Measurements from ENCODE around the gene LRRC23. TPM values are rescaled to one million over a fixed set of nuclear protein-coding genes. Genes with fewer than 3 reads are reported as not detected.

LRRC23 gene
- polyA plus RNA-seq, 6 donors from 2014 or later: 4.1 to 8.7 (median 7.1) TPM

DNA sequence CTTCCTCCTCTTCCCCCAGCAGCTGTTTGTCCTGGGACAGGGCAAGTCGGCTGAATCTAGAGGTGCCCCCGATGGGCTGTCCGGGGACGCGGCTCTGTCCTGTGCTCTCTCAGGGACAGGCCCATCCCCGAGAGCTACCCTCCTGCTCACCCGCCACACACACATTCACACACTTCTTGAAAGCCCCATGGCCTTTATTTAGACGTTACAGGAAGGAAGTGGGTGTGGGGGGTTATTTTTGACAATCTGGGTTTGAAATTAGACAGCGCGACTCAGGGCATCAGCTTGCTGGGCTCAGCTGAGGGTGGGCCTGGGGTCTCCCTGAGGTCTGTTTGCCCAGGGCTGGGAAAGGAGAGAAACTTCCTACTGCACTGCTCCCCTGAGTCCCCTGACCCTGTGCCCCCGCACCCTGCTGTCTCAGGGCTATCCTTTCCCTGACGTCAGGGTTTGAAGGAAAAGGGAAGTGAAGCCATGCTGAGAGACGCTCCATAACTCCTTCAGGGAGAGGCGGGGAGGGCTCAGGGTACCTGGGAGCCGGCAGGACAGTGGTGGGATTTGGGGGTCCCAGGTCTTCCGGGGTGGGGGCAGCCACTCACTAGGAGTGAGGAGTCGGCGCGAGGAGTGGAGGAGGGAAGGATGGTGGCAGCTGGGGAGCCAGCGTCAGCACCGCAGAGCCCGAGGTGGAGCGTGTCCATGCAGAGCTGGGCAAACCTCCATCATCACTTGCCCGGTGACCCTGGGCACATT is 54.6 kb downstream of the LRRC23 start:
- H3K27ac Mint-ChIP-seq: peak overlapping the region; percentile 98 to 100 (median 99)
- peaks cover 21 to 58% of the 10 kb centered on the region in 2 donors for H3K36me3 Mint-ChIP-seq
- peak overlapping the region; percentile 90 to 98 (median 96) for H3K4me3 Mint-ChIP-seq
- no peaks in the 10 kb centered on the region for H3K27me3 Mint-ChIP-seq
- DNase-seq: peak; percentile 89
- ATAC-seq (ENCODE audit: low read depth in 2 of 2): peak; percentile 78 to 81
- H3K4me1 Mint-ChIP-seq: peaks cover 77 to 91% (median 88%) of the 10 kb centered on the region in 3 donors
- H3K9me3 Mint-ChIP-seq: no peaks in the 10 kb centered on the region

DNA sequence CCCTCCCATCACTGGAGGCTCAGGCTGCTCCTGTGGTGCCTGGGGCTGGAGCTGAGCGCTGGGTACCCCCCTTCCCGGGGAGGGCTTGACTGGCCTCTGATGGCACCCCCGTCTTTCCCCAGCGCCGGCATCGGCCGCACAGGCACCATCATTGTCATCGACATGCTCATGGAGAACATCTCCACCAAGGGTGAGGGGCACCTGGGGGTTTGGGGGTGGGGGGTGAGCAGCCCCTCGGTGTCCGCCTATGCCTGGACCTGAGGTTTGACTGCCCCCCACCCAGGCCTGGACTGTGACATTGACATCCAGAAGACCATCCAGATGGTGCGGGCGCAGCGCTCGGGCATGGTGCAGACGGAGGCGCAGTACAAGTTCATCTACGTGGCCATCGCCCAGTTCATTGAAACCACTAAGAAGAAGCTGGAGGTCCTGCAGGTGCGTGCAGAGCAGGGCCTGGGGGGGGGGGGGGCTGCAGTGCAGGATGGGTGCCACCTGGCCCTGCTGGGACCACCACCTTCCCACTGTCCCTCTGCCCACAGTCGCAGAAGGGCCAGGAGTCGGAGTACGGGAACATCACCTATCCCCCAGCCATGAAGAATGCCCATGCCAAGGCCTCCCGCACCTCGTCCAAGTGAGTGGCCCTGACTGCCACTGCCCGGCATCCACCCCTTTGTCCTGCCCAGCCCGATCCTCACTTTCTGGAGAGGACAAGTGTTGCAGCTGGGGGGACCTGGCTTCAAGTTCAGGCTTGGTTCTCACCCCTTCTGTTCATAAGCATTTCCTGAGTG is 55.4 kb downstream of the LRRC23 start:
- H3K36me3 Mint-ChIP-seq: peaks cover 21 to 51% of the 10 kb centered on the region in 2 donors

DNA sequence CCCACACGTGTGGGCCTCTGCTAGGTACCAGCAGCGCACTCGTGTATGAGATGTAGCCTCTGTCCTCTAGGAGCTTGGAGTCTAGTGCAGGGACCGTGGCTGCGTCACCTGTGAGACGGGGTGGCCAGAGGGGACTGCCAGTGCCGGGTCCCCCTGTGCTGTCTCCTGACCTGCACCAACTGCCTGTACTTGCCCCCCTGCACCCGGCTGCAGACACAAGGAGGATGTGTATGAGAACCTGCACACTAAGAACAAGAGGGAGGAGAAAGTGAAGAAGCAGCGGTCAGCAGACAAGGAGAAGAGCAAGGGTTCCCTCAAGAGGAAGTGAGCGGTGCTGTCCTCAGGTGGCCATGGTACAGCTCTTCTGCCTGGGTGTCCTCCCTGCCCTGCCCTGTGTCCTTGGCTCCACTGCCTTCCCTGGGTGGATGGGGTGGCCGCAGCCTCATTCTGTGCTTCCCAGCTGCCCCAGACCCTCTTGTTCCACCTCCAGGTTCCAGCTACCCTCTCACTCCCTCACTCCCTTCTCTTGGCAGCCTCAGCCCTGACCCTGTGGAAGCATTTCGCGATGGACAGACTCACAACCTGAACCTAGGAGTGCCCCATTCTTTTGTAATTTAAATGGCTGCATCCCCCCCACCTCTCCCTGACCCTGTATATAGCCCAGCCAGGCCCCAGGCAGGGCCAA is 56.1 kb downstream of the LRRC23 start:
- ATAC-seq (ENCODE audit: low read depth in 2 of 2) (no peak), DNase-seq (no peak)
- H3K36me3 Mint-ChIP-seq: peaks cover 21 to 47% of the 10 kb centered on the region in 2 donors

More for the DNA sequence above, 55.4 kb downstream of the LRRC23 start:
- Mint-ChIP-seq H3K27me3 (no peaks in the 10 kb centered on the region), H3K9me3 (no peaks in the 10 kb centered on the region), H3K27ac (peak overlapping the region; percentile 98 to 100 (median 99)), H3K4me3 (peak overlapping the region; percentile 90 to 98 (median 96)), H3K4me1 (peaks cover 76 to 91% (median 88%) of the 10 kb centered on the region in 3 donors)
- DNase-seq (no peak), ATAC-seq (ENCODE audit: low read depth in 2 of 2) (no peak)

DNA sequence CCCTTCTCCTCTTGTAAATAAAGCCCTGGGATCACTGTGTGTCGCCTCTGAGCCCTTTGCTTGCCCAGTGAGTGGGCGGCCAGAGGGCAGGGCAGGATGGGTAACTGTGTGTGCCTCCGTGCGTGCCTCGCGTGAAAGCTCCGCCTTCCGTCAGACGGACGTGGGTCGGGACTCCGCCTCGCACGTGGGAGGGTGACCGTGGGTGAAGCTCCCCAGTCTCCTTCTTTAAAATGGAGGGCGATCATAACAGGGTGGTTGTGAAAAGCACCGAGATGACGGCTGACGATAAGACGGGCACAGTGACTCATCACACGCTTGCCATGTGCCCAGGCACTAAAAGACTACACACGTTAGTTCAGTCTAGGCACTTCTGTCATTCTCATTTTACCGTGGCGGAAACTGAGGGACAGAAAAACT is 56.7 kb downstream of the LRRC23 start:
- Mint-ChIP-seq H3K27me3 (no peaks in the 10 kb centered on the region), H3K4me1 (peaks cover 69 to 84% (median 84%) of the 10 kb centered on the region in 3 donors), H3K36me3 (peaks cover 24 to 43% of the 10 kb centered on the region in 2 donors), H3K27ac (peak overlapping the region; percentile 94 to 99 (median 98)), H3K9me3 (no peaks in the 10 kb centered on the region), H3K4me3 (peak overlapping the region; percentile 82 to 98 (median 95))
- peak; percentile 77 for DNase-seq
- ATAC-seq (ENCODE audit: low read depth in 2 of 2): peak; percentile 44 to 47

More for the DNA sequence above, 56.1 kb downstream of the LRRC23 start:
- H3K27ac Mint-ChIP-seq: peak overlapping the region; percentile 94 to 99 (median 98)
- H3K9me3 Mint-ChIP-seq: no peaks in the 10 kb centered on the region
- peak overlapping the region; percentile 82 to 98 (median 95) for H3K4me3 Mint-ChIP-seq
- no peaks in the 10 kb centered on the region for H3K27me3 Mint-ChIP-seq
- peaks cover 74 to 90% (median 89%) of the 10 kb centered on the region in 3 donors for H3K4me1 Mint-ChIP-seq

DNA sequence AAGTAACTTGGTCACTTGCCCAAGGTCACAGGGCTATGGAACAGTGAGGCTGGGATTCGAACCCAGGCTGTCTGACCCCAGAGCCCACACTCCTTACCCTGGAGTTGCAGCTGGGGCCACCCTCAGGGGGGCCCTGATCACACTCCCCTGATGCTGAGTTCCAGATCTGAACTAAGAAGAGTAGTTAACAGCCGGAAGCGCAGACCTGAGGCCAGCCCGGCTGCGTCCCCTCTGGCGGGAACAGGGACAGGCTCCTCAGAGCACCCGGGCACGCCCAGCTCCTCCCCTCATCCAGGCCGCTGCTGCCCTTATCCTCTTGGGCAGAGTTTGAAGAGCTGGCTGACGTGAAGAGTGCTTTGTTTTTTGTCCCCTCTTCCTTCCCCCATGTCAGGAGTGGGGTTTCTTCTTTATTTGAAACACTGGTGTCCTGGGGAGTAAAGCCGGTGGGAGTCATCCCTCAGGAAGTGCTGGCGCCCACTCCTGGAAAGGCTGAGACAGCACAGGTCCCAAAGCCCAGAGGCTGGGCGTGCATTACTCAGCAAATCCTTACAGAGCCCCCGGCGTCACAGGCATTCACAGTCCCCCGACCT is 57.2 kb downstream of the LRRC23 start:
- Mint-ChIP-seq H3K9me3 (no peaks in the 10 kb centered on the region), H3K36me3 (peaks cover 25 to 41% of the 10 kb centered on the region in 2 donors)
- no peak for ATAC-seq (ENCODE audit: low read depth in 2 of 2)

DNA sequence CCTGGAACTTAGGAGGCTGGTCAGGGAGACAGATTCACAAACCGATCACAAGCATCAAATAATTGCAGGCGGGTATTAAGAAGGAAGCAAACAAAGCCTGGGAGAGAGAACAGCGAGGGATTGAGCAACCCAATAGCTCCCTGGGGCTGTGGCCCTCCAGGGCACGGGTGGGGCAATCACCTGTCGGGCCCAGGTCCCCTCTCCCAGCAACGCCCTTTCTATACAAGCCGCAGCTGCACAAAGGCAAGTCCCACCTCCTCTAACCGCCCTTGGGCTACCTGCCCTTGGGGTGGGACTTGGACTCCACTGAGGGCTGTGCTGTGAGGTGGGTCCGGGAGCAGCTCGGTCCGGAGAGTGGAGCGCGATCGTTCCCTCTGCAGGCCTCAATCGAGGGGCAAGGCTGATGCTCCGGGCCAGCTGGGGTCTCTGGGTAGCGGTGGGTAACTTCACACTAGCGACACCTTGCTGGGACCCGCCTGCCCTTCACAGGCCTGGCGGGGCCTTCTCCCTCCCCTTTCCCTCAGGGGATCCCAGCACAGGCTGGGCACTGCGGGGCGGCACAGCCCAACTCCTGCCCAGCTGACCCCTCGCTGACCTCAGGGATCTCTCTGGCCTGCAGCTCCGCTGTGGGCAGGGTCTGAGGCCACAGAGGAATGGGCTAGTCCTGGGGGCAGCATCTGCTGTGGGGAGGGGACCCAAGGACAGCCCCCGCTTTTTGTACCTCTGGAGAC is 57.8 kb downstream of the LRRC23 start:
- Mint-ChIP-seq H3K4me1 (peaks cover 58 to 74% (median 73%) of the 10 kb centered on the region in 3 donors), H3K36me3 (peaks cover 25 to 34% of the 10 kb centered on the region in 2 donors), H3K27ac (peak overlapping the region; percentile 94 to 99 (median 98)), H3K4me3 (peak overlapping the region; percentile 49 to 98 (median 95)), H3K9me3 (no peaks in the 10 kb centered on the region), H3K27me3 (no peaks in the 10 kb centered on the region)
- DNase-seq (no peak), ATAC-seq (ENCODE audit: low read depth in 2 of 2) (no peak)

More for the DNA sequence above, 57.2 kb downstream of the LRRC23 start:
- Mint-ChIP-seq H3K27ac (peak overlapping the region; percentile 94 to 99 (median 98)), H3K4me1 (peaks cover 64 to 79% (median 79%) of the 10 kb centered on the region in 3 donors), H3K27me3 (no peaks in the 10 kb centered on the region), H3K4me3 (peak overlapping the region; percentile 82 to 98 (median 95))
- DNase-seq: no peak

DNA sequence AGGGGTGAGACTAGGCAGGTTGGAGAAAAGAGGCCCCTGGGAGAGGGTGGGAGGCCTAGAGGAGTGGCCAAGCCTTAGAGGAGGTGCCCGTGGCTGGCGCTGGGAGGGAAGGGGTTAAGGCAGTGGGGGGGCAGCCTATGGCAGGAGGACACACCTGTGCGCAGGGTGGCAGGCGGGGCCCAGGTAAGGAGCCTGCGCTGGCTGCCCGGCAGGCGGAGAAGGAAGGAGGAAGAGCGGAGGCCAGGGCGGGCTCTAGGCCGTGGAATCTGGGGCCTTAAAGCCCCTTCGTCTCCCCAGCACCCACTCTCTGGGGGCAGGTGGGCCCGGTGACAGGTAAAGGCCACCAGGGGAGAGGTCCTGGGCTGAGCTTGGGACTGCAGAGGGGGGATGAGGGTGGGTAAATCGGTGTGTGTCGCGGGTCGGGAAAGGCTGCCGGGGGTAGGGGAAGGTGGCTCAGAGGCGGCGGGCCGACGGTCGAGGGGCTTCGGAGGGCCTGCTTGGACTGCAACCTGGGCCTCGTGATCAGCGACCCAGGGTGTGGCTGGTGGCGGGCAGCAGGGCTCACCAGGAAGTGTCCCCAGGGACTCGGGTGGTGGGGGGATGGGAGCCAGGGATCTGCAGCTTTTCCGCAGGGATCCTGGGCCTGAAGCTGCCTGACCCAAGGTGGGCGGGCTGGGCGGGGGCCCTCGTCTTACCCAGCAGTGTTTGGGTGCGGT is 58.6 kb downstream of the LRRC23 start:
- Mint-ChIP-seq H3K36me3 (peaks cover 23 to 33% of the 10 kb centered on the region in 2 donors), H3K27ac (peak overlapping the region in 4 of 6 donors; percentile 38 to 99 (median 96)), H3K27me3 (no peaks in the 10 kb centered on the region), H3K4me1 (peaks cover 57 to 71% (median 66%) of the 10 kb centered on the region in 3 donors), H3K9me3 (no peaks in the 10 kb centered on the region), H3K4me3 (peak overlapping the region in 1 of 8 donors; percentile 56)
- no peak for DNase-seq
- ATAC-seq (ENCODE audit: low read depth in 2 of 2): no peak

Other genes starting within 250 kb of the LRRC23 start
- gene ING4, start 241.7 kb upstream of the LRRC23 start, polyA plus RNA-seq (ENCODE audit: low read depth in 6 of 6): 100 to 1,000 TPM in 4 of 6 donors, 10 to 100 TPM in 2; 93.5 to 139 (median 112) TPM
- 10 to 100 TPM; 13.5 to 39.7 (median 23.2) TPM for gene ZNF384, start 215.4 kb upstream of the LRRC23 start, polyA plus RNA-seq (ENCODE audit: low read depth in 6 of 6)
- gene PIANP, start 204.0 kb upstream of the LRRC23 start, polyA plus RNA-seq (ENCODE audit: low read depth in 6 of 6): not detected
- 10 to 100 TPM; 26.4 to 43.9 (median 34.4) TPM for gene COPS7A, start 180.8 kb upstream of the LRRC23 start, polyA plus RNA-seq (ENCODE audit: low read depth in 6 of 6)
- gene MLF2, start 151.7 kb upstream of the LRRC23 start, polyA plus RNA-seq (ENCODE audit: low read depth in 6 of 6): 100 to 1,000 TPM; 128 to 167 (median 150) TPM
- gene PTMS, start 138.5 kb upstream of the LRRC23 start, polyA plus RNA-seq (ENCODE audit: low read depth in 6 of 6): under 1 TPM in 1 of 6 donors, not detected in 5; 0.38 TPM
- gene LAG3, start 132.3 kb upstream of the LRRC23 start, polyA plus RNA-seq (ENCODE audit: low read depth in 6 of 6): under 1 TPM in 2 of 6 donors, not detected in 4; 0.16 to 0.17 TPM
- 1 to 10 TPM in 3 of 6 donors, under 1 TPM in 3; 0.29 to 1.7 (median 1.1) TPM for gene CD4, start 115.3 kb upstream of the LRRC23 start, polyA plus RNA-seq (ENCODE audit: low read depth in 6 of 6)
- not detected for gene GPR162, start 83.0 kb upstream of the LRRC23 start, polyA plus RNA-seq (ENCODE audit: low read depth in 6 of 6)
- not detected for gene P3H3, start 76.4 kb upstream of the LRRC23 start, polyA plus RNA-seq (ENCODE audit: low read depth in 6 of 6)
- gene GNB3, start 63.9 kb upstream of the LRRC23 start, polyA plus RNA-seq (ENCODE audit: low read depth in 6 of 6): not detected
- 1 to 10 TPM in 1 of 6 donors, under 1 TPM in 3, not detected in 2; 0.74 to 1.0 (median 0.89) TPM for gene CDCA3, start 53.5 kb upstream of the LRRC23 start, polyA plus RNA-seq (ENCODE audit: low read depth in 6 of 6)
- 10 to 100 TPM; 28.5 to 45.1 (median 35.4) TPM for gene USP5, start 52.7 kb upstream of the LRRC23 start, polyA plus RNA-seq (ENCODE audit: low read depth in 6 of 6)
- gene TPI1, start 37.3 kb upstream of the LRRC23 start, polyA plus RNA-seq (ENCODE audit: low read depth in 6 of 6): 100 to 1,000 TPM; 294 to 712 (median 357) TPM
- gene SPSB2, start 31.5 kb upstream of the LRRC23 start, polyA plus RNA-seq (ENCODE audit: low read depth in 6 of 6): 10 to 100 TPM in 2 of 6 donors, 1 to 10 TPM in 4; 7.9 to 15.5 (median 8.9) TPM
- gene ENO2, start 9.8 kb downstream of the LRRC23 start, polyA plus RNA-seq (ENCODE audit: low read depth in 6 of 6): 1 to 10 TPM; 3.8 to 8.4 (median 5.9) TPM
- gene ATN1, start 23.1 kb downstream of the LRRC23 start, polyA plus RNA-seq (ENCODE audit: low read depth in 6 of 6): 1 to 10 TPM in 3 of 6 donors, under 1 TPM in 2, not detected in 1; 0.57 to 2.2 (median 1.1) TPM
- not detected for gene RNU7-1, start 39.0 kb downstream of the LRRC23 start, polyA plus RNA-seq (ENCODE audit: low read depth in 6 of 6)
- 100 to 1,000 TPM; 126 to 211 (median 194) TPM for gene C12orf57, start 39.2 kb downstream of the LRRC23 start, polyA plus RNA-seq (ENCODE audit: low read depth in 6 of 6)
- gene PTPN6, start 46.5 kb downstream of the LRRC23 start, polyA plus RNA-seq (ENCODE audit: low read depth in 6 of 6): 1,000 to 10,000 TPM in 1 of 6 donors, 100 to 1,000 TPM in 5; 398 to 1,059 (median 612) TPM
- 100 to 1,000 TPM; 107 to 127 (median 114) TPM for gene PHB2, start 65.8 kb downstream of the LRRC23 start, polyA plus RNA-seq (ENCODE audit: low read depth in 6 of 6)
- gene EMG1, start 66.1 kb downstream of the LRRC23 start, polyA plus RNA-seq (ENCODE audit: low read depth in 6 of 6): 10 to 100 TPM; 69.7 to 82.7 (median 80.4) TPM
- gene LPCAT3, start 113.7 kb downstream of the LRRC23 start, polyA plus RNA-seq (ENCODE audit: low read depth in 6 of 6): 10 to 100 TPM; 14.4 to 30.7 (median 16.7) TPM
- under 1 TPM in 1 of 6 donors, not detected in 5; 0.12 TPM for gene C1S, start 155.9 kb downstream of the LRRC23 start, polyA plus RNA-seq (ENCODE audit: low read depth in 6 of 6)
- 1 to 10 TPM in 4 of 6 donors, under 1 TPM in 1, not detected in 1; 0.95 to 3.1 (median 1.9) TPM for gene C1R, start 187.6 kb downstream of the LRRC23 start, polyA plus RNA-seq (ENCODE audit: low read depth in 6 of 6)
- 1 to 10 TPM; 2.4 to 9.6 (median 3.5) TPM for gene C1RL, start 204.4 kb downstream of the LRRC23 start, polyA plus RNA-seq (ENCODE audit: low read depth in 6 of 6)
- gene RBP5, start 224.1 kb downstream of the LRRC23 start, polyA plus RNA-seq (ENCODE audit: low read depth in 6 of 6): under 1 TPM in 1 of 6 donors, not detected in 5; 0.51 TPM
- 1 to 10 TPM in 5 of 6 donors, not detected in 1; 1.7 to 3.4 (median 2.9) TPM for gene CLSTN3, start 225.5 kb downstream of the LRRC23 start, polyA plus RNA-seq (ENCODE audit: low read depth in 6 of 6)